K562 (cell line): ENCODE results near the gene NBEAL2. TPM values are rescaled to one million over a fixed set of nuclear protein-coding genes. Genes with fewer than 3 reads are reported as not detected.
A peak's percentile ranks its signal among the peaks of the same experiment; 100 is the strongest.

Source experiments
- BRCA1 ChIP-seq, 2 experiments: fragments of 450-650 bp in 1 of 2; sonication (generic) in 1 of 2; formaldehyde crosslinking in 1 of 2; IDR thresholded peaks; 2 replicates each; pipeline versions ENCODE4 v1.5.0 to v1.6.1; 2017 to 2020; ENCODE audit warnings: mild to moderate bottlenecking in 1 of 2, missing genetic modification reagents in 1 of 2
- BRF2 ChIP-seq: IDR thresholded peaks from 3 replicates; pipeline ENCODE4 v1.6.1; 2011; ENCODE audit warnings: borderline replicate concordance, mild to moderate bottlenecking; ENCODE audit not compliant: insufficient read length, insufficient read depth
- CBX1 ChIP-seq: sonication (generic); IDR thresholded peaks from 2 replicates; pipeline ENCODE4 v1.6.1; 2016; ENCODE audit warnings: antibody characterized with exemption, low read depth, mild to moderate bottlenecking
- CREB5 ChIP-seq: fragments of 250-450 bp; sonication (Bioruptor Pico); IDR thresholded peaks from 2 replicates; pipeline ENCODE4 v1.5.0; 2020; ENCODE audit warnings: mild to moderate bottlenecking
- CTBP1 ChIP-seq: fragments of 450-650 bp; IDR thresholded peaks from 2 replicates; pipeline ENCODE4 v1.6.1; 2016; ENCODE audit warnings: borderline replicate concordance
- HDAC2 ChIP-seq: fragments of 450-650 bp; IDR thresholded peaks from 2 replicates; pipeline ENCODE4 v1.6.1; 2016; ENCODE audit warnings: mild to moderate bottlenecking
- HDAC3 ChIP-seq: fragments of 450-650 bp; IDR thresholded peaks from 2 replicates; pipeline ENCODE4 v1.6.1; 2018; ENCODE audit warnings: borderline replicate concordance, mild to moderate bottlenecking, moderate library complexity; ENCODE audit not compliant: partially characterized antibody
- HES1 ChIP-seq: fragments of 450-650 bp; IDR thresholded peaks from 2 replicates; pipeline ENCODE4 v1.6.1; 2016; ENCODE audit warnings: low read depth, mild to moderate bottlenecking, moderate library complexity
- HLTF ChIP-seq: fragments of 450-650 bp; IDR thresholded peaks from 2 replicates; pipeline ENCODE4 v1.6.1; 2016
- MAFK ChIP-seq: IDR thresholded peaks from 2 replicates; pipeline ENCODE4 v1.6.1; 2011; ENCODE audit warnings: low read length, improper control_type of control experiment
- RAD51 ChIP-seq: fragments of 450-650 bp; IDR thresholded peaks from 2 replicates; pipeline ENCODE4 v1.7.1; 2016; ENCODE audit warnings: low read depth, mild to moderate bottlenecking, borderline replicate concordance
- SRF ChIP-seq, 2 experiments: fragments of 250-450, 450-650 bp in 1 of 2; sonication (Bioruptor Pico) in 1 of 2; sonication (generic) in 1 of 2; formaldehyde crosslinking; IDR thresholded peaks; 2 replicates each; pipeline versions ENCODE4 v1.5.0 to v1.5.1; 2020 to 2022; ENCODE audit warnings: mild to moderate bottlenecking in 1 of 2, missing genetic modification reagents in 1 of 2
- TARDBP ChIP-seq: fragments of 450-650 bp; IDR thresholded peaks from 2 replicates; pipeline ENCODE4 v1.6.1; 2016
- TBL1XR1 ChIP-seq, 2 experiments: IDR thresholded peaks; 2 replicates each; pipeline ENCODE4 v1.6.1; 2012; ENCODE audit warnings: improper control_type of control experiment in 2 of 2, low read length in 2 of 2, mild to moderate bottlenecking in 1 of 2
- TOE1 ChIP-seq, 2 experiments: fragments of 450-650 bp in 1 of 2; sonication (generic) in 1 of 2; formaldehyde crosslinking in 1 of 2; IDR thresholded peaks; 2 replicates each; pipeline versions ENCODE4 v1.7.1 to v1.8.0; 2016 to 2022; ENCODE audit warnings: borderline replicate concordance in 2 of 2, mild to moderate bottlenecking in 2 of 2, antibody characterized with exemption in 1 of 2, inconsistent platforms in 1 of 2, low read depth in 1 of 2, missing genetic modification reagents in 1 of 2, moderate library complexity in 1 of 2
- ZBED1 ChIP-seq: IDR thresholded peaks from 2 replicates; pipeline ENCODE4 v1.6.1; 2014
- ZBTB12 ChIP-seq: fragments of 250-450 bp; sonication (Bioruptor Pico); IDR thresholded peaks from 2 replicates; pipeline ENCODE4 v1.4.0; 2020
- ZFP1 ChIP-seq: fragments of 450-650 bp; formaldehyde crosslinking; IDR thresholded peaks from 2 replicates; pipeline ENCODE4 v1.4.0; 2020; ENCODE audit warnings: mild to moderate bottlenecking, mixed read lengths
- ZNF23 ChIP-seq: fragments of 250-450 bp; sonication (Bioruptor Pico); IDR thresholded peaks from 2 replicates; pipeline ENCODE4 v1.4.0; 2020; ENCODE audit warnings: mild to moderate bottlenecking
- ZNF395 ChIP-seq: fragments of 200-800 bp; sonication (Bioruptor generic); IDR thresholded peaks from 2 replicates; pipeline ENCODE4 v1.6.1; 2017; ENCODE audit warnings: missing genetic modification characterization, missing compliant biosample characterization
- ZNF41 ChIP-seq: fragments of 250-450 bp; sonication (Bioruptor Pico); conservative IDR thresholded peaks from 2 replicates; pipeline ENCODE4 v1.4.0; 2020; ENCODE audit warnings: mild to moderate bottlenecking
- polyA plus RNA-seq, 8 experiments: library from polyadenylated mRNA; depleted of rRNA in 4 of 8; stranded (reverse) in 5 of 8; unstranded in 3 of 8; fragments of >200 nt; fragmentation: Nextera tagmentation in 2 of 8; fragmentation: Illumina TruSeq in 1 of 8; extraction: Ambion mirVana in 2 of 8; extraction: Trizol in 1 of 8; gene quantifications; 2 replicates each; pipeline versions ENCODE4 v1.2.1 to v1.2.3, GENCODE V29; 2011 to 2014; ENCODE audit warnings: inconsistent platforms in 1 of 8, missing spikeins in 1 of 8
- total RNA-seq, 7 experiments: library from RNA; depleted of rRNA in 6 of 7; stranded (reverse); fragments of >200 nt in 6 of 7; fragmentation: Illumina TruSeq in 2 of 7; extraction: Trizol in 2 of 7; gene quantifications; 2 replicates each; pipeline versions ENCODE4 v1.2.1 to v1.2.3, GENCODE V29; 2011 to 2021; ENCODE audit warnings: low replicate concordance in 1 of 7

Gene NBEAL2
- total and polyA plus RNA-seq, 9 of the 15 experiments (the other 6 are each of a cell fraction or from before 2014, with no cell fraction given): 0.06 to 114 (median 29.6) TPM

- peak; percentile 65; the same call in 1 of the 2 replicates for TF ChIP-seq CBX1
- no peak for TF ChIP-seq ZFP1 (CRISPR knock-in tag)
- TF ChIP-seq SRF (CRISPR knock-in tag; IDR thresholded peaks at IDR 0.05): peak in 1 of 2 experiments; percentile 73; a peak in 1 of 4 replicates
- peak; percentile 71 for TF ChIP-seq MAFK
- TF ChIP-seq ZNF41 (CRISPR knock-in tag): no peak
- no peak for TF ChIP-seq ZNF23 (CRISPR knock-in tag)
- no peak for TF ChIP-seq BRF2
- TF ChIP-seq BRCA1 (IDR thresholded peaks at IDR 0.05): no peak
- TF ChIP-seq BRCA1 (CRISPR knock-in tag; IDR thresholded peaks at IDR 0.05): 0 out of 2 replicates have a peak, but pooled peaks have one; percentile 21
- 0 out of 2 replicates have a peak, but pooled peaks have one; percentile 13 for TF ChIP-seq ZNF395 (CRISPR knock-in tag)
- 0 out of 2 replicates have a peak, but pooled peaks have one; percentile 6 for TF ChIP-seq RAD51
- TF ChIP-seq CTBP1: peak; percentile 95
- TF ChIP-seq TOE1 (IDR thresholded peaks at IDR 0.05; ENCODE audit: borderline replicate concordance): peak; percentile 69; the same call in 1 of the 2 replicates
- TF ChIP-seq TOE1 (CRISPR knock-in tag; IDR thresholded peaks at IDR 0.05; ENCODE audit: borderline replicate concordance, low read depth): 0 out of 2 replicates have a peak, but pooled peaks have one; percentile 32
- no peak for TF ChIP-seq HDAC3
- no peak for TF ChIP-seq CREB5
- TF ChIP-seq HES1: 0 out of 2 replicates have a peak, but pooled peaks have one; percentile 12
- 0 out of 2 replicates have a peak, but pooled peaks have one; percentile 47 for TF ChIP-seq ZBED1
- 0 out of 2 replicates have a peak, but pooled peaks have one; percentile 23 for TF ChIP-seq TARDBP
- TF ChIP-seq HDAC2: peak; percentile 88
- TF ChIP-seq TBL1XR1 (IDR thresholded peaks at IDR 0.05; ENCODE audit: low read length in 2 of 2): peak in 1 of 2 experiments; percentile 57; a peak in 2 of 4 replicates
- TF ChIP-seq ZBTB12: peak; percentile 11; the same call in 1 of the 2 replicates
- TF ChIP-seq HLTF: no peak
Observed at GRCh38 chr3:46947981-46948791, 31.3 kb upstream of the NBEAL2 start (continued).
